K562 (cell line): ENCODE measurements around the gene SBNO1. TPM values are rescaled to one million over a fixed set of nuclear protein-coding genes. Genes with fewer than 3 reads are reported as not detected.

Experiments used
- BRD9 ChIP-seq: fragments of 450-650 bp; IDR thresholded peaks from 2 replicates; pipeline ENCODE4 v1.6.1; 2018; ENCODE audit warnings: low read depth; ENCODE audit not compliant: partially characterized antibody
- CXXC5 ChIP-seq: fragments of 250-450 bp; sonication (Bioruptor Pico); IDR thresholded peaks from 2 replicates; pipeline ENCODE4 v1.8.0; 2022; ENCODE audit warnings: inconsistent platforms, mild to moderate bottlenecking, moderate library complexity
- ERF ChIP-seq: fragments of 450-650 bp; formaldehyde crosslinking; IDR thresholded peaks from 2 replicates; pipeline ENCODE4 v1.4.0; 2020; ENCODE audit warnings: mild to moderate bottlenecking, mixed read lengths
- KLF13 ChIP-seq: fragments of 450-650 bp; IDR thresholded peaks from 2 replicates; pipeline ENCODE4 v1.6.1; 2016; ENCODE audit warnings: missing genetic modification characterization, low read depth, mild to moderate bottlenecking, missing compliant biosample characterization, moderate library complexity, borderline replicate concordance
- POLR2G ChIP-seq: fragments of 200-400 bp; formaldehyde crosslinking; IDR thresholded peaks from 2 replicates; pipeline ENCODE4 v1.6.1; 2017; ENCODE audit warnings: low read depth, mild to moderate bottlenecking, antibody characterized with exemption, low read length, moderate library complexity
- POLR3A ChIP-seq: IDR thresholded peaks from 2 replicates; pipeline ENCODE4 v1.6.1; 2011; ENCODE audit warnings: borderline replicate concordance, mild to moderate bottlenecking, moderate library complexity; ENCODE audit not compliant: insufficient read length, insufficient read depth; ENCODE audit errors: extremely low read depth
- SAP30 ChIP-seq: fragments of 200-600 bp; sonication (generic); IDR thresholded peaks from 2 replicates; pipeline ENCODE4 v1.6.1; 2012; ENCODE audit warnings: borderline replicate concordance, low read depth, mild to moderate bottlenecking, moderate library complexity, low read length, control low read depth, inconsistent platforms; ENCODE audit not compliant: insufficient read depth, poor library complexity, severe bottlenecking
- SIN3A ChIP-seq, 2 experiments: fragments of 150-350 bp in 1 of 2; IDR thresholded peaks; 2 replicates each; pipeline ENCODE4 v1.6.1; 2011 to 2016; ENCODE audit warnings: borderline replicate concordance in 2 of 2, low read depth in 2 of 2, low read length in 2 of 2, mild to moderate bottlenecking in 2 of 2, moderate library complexity in 2 of 2; ENCODE audit not compliant: control insufficient read depth in 1 of 2
- ZNF274 ChIP-seq: IDR thresholded peaks from 2 replicates; pipeline ENCODE4 v1.6.1; 2011; ENCODE audit warnings: low read depth, mild to moderate bottlenecking, low read length, moderate library complexity, borderline replicate concordance
- polyA plus RNA-seq, 8 experiments: library from polyadenylated mRNA; depleted of rRNA in 4 of 8; stranded (reverse) in 5 of 8; unstranded in 3 of 8; fragments of >200 nt; fragmentation: Nextera tagmentation in 2 of 8; fragmentation: Illumina TruSeq in 1 of 8; extraction: Ambion mirVana in 2 of 8; extraction: Trizol in 1 of 8; gene quantifications; 2 replicates each; pipeline versions ENCODE4 v1.2.1 to v1.2.3, GENCODE V29; 2011 to 2014; ENCODE audit warnings: inconsistent platforms in 1 of 8, missing spikeins in 1 of 8
- total RNA-seq, 7 experiments: library from RNA; depleted of rRNA in 6 of 7; stranded (reverse); fragments of >200 nt in 6 of 7; fragmentation: Illumina TruSeq in 2 of 7; extraction: Trizol in 2 of 7; gene quantifications; 2 replicates each; pipeline versions ENCODE4 v1.2.1 to v1.2.3, GENCODE V29; 2011 to 2021; ENCODE audit warnings: low replicate concordance in 1 of 7
- TF ChIP-seq, protein P1 (sequence below), 2 experiments: fragments of 450-650 bp; IDR thresholded peaks; 2 replicates each; pipeline ENCODE4 v1.6.1; 2018; ENCODE audit warnings: mild to moderate bottlenecking in 2 of 2, low read depth in 1 of 2; ENCODE audit not compliant: partially characterized antibody in 2 of 2
- TF ChIP-seq, protein P2 (sequence below): sonication (generic); formaldehyde crosslinking; IDR thresholded peaks from 2 replicates; pipeline ENCODE4 v1.8.0; 2022; ENCODE audit warnings: missing genetic modification reagents, mild to moderate bottlenecking, borderline replicate concordance

SBNO1 gene
- total and polyA plus RNA-seq, 9 of the 15 experiments (the other 6 are each of a cell fraction or from before 2014, with no cell fraction given): 14.9 to 77.1 (median 35.9) TPM

DNA sequence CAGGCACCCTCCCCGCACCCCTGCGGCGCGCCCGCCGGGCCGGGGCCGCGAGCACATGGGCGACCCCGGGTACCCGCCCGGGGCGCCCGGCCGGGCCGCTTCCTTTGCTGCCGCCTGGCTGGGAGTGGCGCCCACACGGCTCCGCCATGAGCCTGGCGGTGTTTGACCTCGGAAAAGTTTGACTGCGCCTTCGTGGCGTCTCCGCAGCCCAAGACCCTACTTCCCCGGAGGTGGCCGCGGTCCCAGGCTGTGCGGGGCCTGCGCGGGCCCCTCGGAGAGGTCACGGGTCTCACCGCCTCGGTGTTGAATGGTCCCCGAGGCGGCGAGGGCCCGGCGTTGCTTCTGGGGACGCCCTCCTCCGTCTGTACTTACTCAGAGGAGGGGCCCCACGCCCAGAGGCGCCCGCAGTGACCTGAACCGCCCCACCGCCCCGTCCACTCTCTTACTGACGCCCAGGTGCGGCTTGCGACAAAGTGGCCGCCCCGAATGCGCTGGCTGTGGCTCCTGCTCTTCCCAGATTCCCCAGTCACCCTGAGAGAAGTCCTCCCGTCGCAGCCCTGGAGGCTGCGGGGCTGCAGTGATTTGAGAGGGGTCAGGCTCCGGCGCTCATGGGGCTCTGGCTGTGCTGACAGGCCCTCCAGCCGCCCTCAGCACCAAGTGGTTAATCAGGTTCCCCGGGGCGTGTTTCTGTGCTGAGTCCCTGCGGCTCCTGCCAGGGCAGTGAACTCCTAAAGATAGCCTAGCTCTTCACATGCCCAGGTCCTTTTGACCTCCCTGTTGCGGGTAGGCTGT is 25.1 kb upstream of the SBNO1 start (continued):
- TF ChIP-seq, protein P1, sequence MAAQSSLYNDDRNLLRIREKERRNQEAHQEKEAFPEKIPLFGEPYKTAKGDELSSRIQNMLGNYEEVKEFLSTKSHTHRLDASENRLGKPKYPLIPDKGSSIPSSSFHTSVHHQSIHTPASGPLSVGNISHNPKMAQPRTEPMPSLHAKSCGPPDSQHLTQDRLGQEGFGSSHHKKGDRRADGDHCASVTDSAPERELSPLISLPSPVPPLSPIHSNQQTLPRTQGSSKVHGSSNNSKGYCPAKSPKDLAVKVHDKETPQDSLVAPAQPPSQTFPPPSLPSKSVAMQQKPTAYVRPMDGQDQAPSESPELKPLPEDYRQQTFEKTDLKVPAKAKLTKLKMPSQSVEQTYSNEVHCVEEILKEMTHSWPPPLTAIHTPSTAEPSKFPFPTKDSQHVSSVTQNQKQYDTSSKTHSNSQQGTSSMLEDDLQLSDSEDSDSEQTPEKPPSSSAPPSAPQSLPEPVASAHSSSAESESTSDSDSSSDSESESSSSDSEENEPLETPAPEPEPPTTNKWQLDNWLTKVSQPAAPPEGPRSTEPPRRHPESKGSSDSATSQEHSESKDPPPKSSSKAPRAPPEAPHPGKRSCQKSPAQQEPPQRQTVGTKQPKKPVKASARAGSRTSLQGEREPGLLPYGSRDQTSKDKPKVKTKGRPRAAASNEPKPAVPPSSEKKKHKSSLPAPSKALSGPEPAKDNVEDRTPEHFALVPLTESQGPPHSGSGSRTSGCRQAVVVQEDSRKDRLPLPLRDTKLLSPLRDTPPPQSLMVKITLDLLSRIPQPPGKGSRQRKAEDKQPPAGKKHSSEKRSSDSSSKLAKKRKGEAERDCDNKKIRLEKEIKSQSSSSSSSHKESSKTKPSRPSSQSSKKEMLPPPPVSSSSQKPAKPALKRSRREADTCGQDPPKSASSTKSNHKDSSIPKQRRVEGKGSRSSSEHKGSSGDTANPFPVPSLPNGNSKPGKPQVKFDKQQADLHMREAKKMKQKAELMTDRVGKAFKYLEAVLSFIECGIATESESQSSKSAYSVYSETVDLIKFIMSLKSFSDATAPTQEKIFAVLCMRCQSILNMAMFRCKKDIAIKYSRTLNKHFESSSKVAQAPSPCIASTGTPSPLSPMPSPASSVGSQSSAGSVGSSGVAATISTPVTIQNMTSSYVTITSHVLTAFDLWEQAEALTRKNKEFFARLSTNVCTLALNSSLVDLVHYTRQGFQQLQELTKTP (IDR thresholded peaks at IDR 0.05; ENCODE audit: low read depth in 1 of 2, partially characterized antibody in 2 of 2): no peak
- TF ChIP-seq ERF (CRISPR knock-in tag): 0 out of 2 replicates have a peak, but pooled peaks have one; percentile 19
- peak in 1 of 2 experiments; percentile 36; a peak in 1 of 4 replicates for TF ChIP-seq SIN3A (IDR thresholded peaks at IDR 0.05; ENCODE audit: borderline replicate concordance in 2 of 2, control insufficient read depth in 1 of 2, low read depth in 2 of 2, low read length in 2 of 2)
- no peak for TF ChIP-seq BRD9
- TF ChIP-seq CXXC5: peak; percentile 58; the same call in 1 of the 2 replicates
- TF ChIP-seq POLR2G: peak; percentile 79
- TF ChIP-seq POLR3A: no peak
- peak; percentile 61 for TF ChIP-seq SAP30
- no peak for TF ChIP-seq ZNF274
- TF ChIP-seq, protein P2, sequence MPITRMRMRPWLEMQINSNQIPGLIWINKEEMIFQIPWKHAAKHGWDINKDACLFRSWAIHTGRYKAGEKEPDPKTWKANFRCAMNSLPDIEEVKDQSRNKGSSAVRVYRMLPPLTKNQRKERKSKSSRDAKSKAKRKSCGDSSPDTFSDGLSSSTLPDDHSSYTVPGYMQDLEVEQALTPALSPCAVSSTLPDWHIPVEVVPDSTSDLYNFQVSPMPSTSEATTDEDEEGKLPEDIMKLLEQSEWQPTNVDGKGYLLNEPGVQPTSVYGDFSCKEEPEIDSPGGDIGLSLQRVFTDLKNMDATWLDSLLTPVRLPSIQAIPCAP (CRISPR knock-in tag): 0 out of 2 replicates have a peak, but pooled peaks have one; percentile 35
- TF ChIP-seq KLF13: no peak
